Thyroid gland (tissue), 4 donors: Measurements from ENCODE around the gene CDC20B. TPM values are rescaled to one million over a fixed set of nuclear protein-coding genes. Genes with fewer than 3 reads are reported as not detected.

Experiments used
- DNase-seq, 2 donors: peaks; one replicate each; pipeline ENCODE4 v3.0.0-alpha.2; 2019
- H3K27ac ChIP-seq, 3 donors: fragments of 200-600 bp; sonication (generic); 1 replicate in 2 of 3; 2 replicates in 1 of 3; pipeline ENCODE4 v1.5.1; 2016 to 2019; ENCODE audit warnings: mild to moderate bottlenecking in 1 of 3, moderate library complexity in 1 of 3
- H3K27me3 ChIP-seq: fragments of 200-600 bp; sonication (generic); one replicate; pipeline ENCODE4 v1.5.1; 2019
- H3K36me3 ChIP-seq, 2 donors: fragments of 200-600 bp; sonication (generic); one replicate each; pipeline ENCODE4 v1.5.1; 2016 to 2019
- H3K4me1 ChIP-seq, 2 donors: fragments of 200-600 bp; sonication (generic); one replicate each; pipeline ENCODE4 v1.5.1; 2017 to 2019
- H3K4me3 ChIP-seq, 3 donors: fragments of 200-600 bp; sonication (generic); replicated peaks in 1 of 3; 1 replicate in 2 of 3; 2 replicates in 1 of 3; pipeline ENCODE4 v1.5.1; 2016; ENCODE audit warnings: mild to moderate bottlenecking in 1 of 3
- H3K9me3 ChIP-seq: fragments of 200-600 bp; sonication (generic); one replicate; pipeline ENCODE4 v1.5.1; 2017
- POLR2A ChIP-seq, 2 donors: fragments of 450-650 bp; IDR thresholded peaks; one replicate each; pipeline ENCODE4 v1.6.1; 2017; ENCODE audit warnings: antibody characterized with exemption in 2 of 2, mild to moderate bottlenecking in 2 of 2, moderate library complexity in 1 of 2
- WGBS, 2 donors: methylation state at CpG; one replicate each; pipeline ENCODE4 v1.1.5; 2017; 5-methylcytosine and 5-hydroxymethylcytosine counted together
- intact Hi-C: fragments of 100-400 bp; cut with DNase I; formaldehyde crosslinking; loops from one replicate; pipeline ENCODE4 v1.15.1; 2023
- total RNA-seq, 4 donors: library from RNA; depleted of rRNA; stranded (reverse); fragments of >200 nt; gene quantifications; one replicate each; pipeline ENCODE4 v1.2.3, GENCODE V29; 2016
- TF ChIP-seq, protein P1 (sequence below), 6 experiments: fragments of 200-600 bp in 3 of 6; fragments of 450-650 bp in 3 of 6; sonication (generic) in 3 of 6; IDR thresholded peaks; one replicate each; pipeline ENCODE4 v1.5.1; 2016 to 2019; ENCODE audit warnings: antibody characterized with exemption in 6 of 6, mild to moderate bottlenecking in 2 of 6, inconsistent platforms in 1 of 6, moderate library complexity in 1 of 6

The CDC20B gene
- total RNA-seq, 4 donors from 2014 or later: not detected

DNA sequence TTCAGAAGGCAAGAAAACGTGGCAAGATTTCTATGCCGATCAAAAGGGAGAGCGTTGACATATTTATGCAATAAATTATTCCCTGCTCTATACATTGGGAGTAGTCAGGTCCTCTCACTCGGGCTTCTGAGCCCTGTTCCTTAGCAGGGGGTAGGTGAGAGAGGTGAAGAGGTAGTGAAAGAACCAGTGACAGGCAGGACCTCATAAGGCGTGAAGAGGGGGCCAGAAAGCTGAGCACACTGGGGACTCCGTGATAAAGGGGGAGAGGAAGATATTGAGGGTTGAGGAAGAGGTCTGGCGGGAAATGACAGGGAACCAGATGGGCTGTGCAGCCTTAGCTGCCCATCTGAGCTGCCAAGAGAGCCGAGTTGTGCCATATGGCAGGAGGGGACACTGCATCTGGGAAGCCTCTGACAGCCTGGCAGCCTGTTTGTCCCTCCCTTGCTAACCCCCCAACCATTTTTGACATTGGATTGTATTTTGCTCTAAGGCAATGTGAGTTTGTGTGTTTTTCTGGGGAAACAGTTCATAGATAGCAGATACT lies 782 bp upstream of the CDC20B start:
- peaks cover 13 to 19% of the 10 kb centered on the region in 2 donors for H3K4me1 ChIP-seq
- no peak for DNase-seq
- H3K27ac ChIP-seq: peak overlapping the region in 1 of 3 donors; percentile 14
- no peaks in the 10 kb centered on the region for H3K9me3 ChIP-seq
- H3K36me3 ChIP-seq: no peaks in the 10 kb centered on the region
- intact Hi-C loops: loop anchor here (10.0 kb wide), 1 partner anchor 131 kb away; the partner anchor contains the start of genes DHX29 and MTREX
- 35 to 37% methylated on average over 8 of the region's 8 CpGs for WGBS, 2 donors
- H3K4me3 ChIP-seq: peak overlapping the region in 2 of 3 donors; percentile 13 to 24
- no peaks in the 10 kb centered on the region for H3K27me3 ChIP-seq
- TF ChIP-seq, protein P1, sequence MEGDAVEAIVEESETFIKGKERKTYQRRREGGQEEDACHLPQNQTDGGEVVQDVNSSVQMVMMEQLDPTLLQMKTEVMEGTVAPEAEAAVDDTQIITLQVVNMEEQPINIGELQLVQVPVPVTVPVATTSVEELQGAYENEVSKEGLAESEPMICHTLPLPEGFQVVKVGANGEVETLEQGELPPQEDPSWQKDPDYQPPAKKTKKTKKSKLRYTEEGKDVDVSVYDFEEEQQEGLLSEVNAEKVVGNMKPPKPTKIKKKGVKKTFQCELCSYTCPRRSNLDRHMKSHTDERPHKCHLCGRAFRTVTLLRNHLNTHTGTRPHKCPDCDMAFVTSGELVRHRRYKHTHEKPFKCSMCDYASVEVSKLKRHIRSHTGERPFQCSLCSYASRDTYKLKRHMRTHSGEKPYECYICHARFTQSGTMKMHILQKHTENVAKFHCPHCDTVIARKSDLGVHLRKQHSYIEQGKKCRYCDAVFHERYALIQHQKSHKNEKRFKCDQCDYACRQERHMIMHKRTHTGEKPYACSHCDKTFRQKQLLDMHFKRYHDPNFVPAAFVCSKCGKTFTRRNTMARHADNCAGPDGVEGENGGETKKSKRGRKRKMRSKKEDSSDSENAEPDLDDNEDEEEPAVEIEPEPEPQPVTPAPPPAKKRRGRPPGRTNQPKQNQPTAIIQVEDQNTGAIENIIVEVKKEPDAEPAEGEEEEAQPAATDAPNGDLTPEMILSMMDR (IDR thresholded peaks at IDR 0.05): no peak
- no peak for TF ChIP-seq POLR2A (IDR thresholded peaks at IDR 0.05)

DNA sequence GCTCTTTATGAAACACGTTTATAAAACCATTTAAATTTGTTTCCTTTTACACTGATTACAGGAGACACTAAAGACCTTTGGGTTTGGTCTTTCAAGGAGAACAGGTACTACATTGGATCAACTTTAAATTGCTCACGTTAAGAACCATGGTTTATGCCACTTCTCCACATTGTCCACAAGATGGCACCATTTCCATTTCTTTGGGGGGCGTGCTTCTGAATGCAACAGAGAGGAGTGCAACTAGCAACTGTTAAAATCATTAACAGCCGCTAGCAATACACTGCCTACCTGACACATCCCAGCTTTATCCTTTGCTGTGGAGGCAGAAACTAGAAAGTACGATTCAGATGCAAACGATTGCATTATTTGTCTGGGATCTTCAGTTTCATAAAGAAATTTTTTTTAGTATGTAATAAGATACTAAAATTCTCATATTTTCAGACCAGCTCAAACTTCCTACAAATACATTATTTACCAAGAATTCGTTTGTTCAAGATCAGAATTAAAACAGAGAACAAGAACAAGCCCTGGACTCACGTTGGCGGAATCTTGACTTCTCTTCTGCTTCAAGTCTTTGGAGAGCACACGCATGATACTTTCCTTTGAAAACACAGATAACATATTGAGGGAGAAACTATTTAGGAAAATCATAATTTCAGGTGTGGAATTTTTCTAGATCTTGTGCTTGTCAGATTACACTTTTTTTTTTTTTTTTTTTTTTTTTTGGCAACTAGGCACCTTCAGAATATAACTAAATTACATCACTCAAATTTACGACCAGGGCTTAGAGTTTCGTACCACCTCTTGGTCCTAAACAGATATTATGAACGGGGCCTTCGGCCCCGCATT lies 702 bp downstream of the CDC20B start:
- TF ChIP-seq, protein P1 (IDR thresholded peaks at IDR 0.05): peak in 5 of 6 experiments; percentile 65 to 89 (median 83)
- no peak for TF ChIP-seq POLR2A (IDR thresholded peaks at IDR 0.05)
- Histone ChIP-seq H3K9me3 (no peaks in the 10 kb centered on the region), H3K27me3 (no peaks in the 10 kb centered on the region), H3K27ac (no peak overlapping the region), H3K4me3 (peak overlapping the region in 2 of 3 donors; percentile 24 to 35), H3K4me1 (peaks cover 13 to 19% of the 10 kb centered on the region in 2 donors), H3K36me3 (no peaks in the 10 kb centered on the region)
- intact Hi-C loops: loop anchor here (10.0 kb wide), 1 partner anchor 133 kb away; the partner anchor contains the start of genes DHX29 and MTREX
- WGBS, 2 donors: 6% methylated on average over 15 of the region's 15 CpGs
- peak; percentile 41 to 53 for DNase-seq

DNA sequence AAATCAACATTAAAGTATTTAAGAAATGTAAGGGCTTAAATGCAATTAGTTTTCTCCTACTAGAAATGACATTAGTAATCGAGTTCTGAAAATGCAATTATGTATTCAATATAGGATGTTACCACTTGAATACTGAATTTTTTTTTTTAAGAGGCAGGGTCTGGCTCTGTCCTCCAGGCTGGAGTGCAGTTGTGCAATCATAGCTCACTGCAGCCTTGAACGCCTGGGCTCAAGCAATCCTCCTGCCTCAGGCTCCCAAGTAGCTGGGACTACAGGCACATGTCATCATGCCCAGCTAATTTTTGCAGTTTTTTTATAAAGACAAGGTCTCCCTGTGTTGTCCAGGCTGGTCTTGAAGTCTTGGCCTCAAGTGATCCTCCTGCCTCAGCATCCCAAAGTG lies 1.5 kb downstream of the CDC20B start:
- intact Hi-C loops: loop anchor here (10.0 kb wide), 1 partner anchor 133 kb away; the partner anchor contains the start of genes DHX29 and MTREX
- DNase-seq: no peak
- 23 to 27% methylated on average over 2 of the region's 2 CpGs for WGBS, 2 donors
- Histone ChIP-seq H3K27me3 (no peaks in the 10 kb centered on the region), H3K36me3 (no peaks in the 10 kb centered on the region), H3K9me3 (no peaks in the 10 kb centered on the region), H3K27ac (no peak overlapping the region), H3K4me1 (peaks cover 13 to 14% of the 10 kb centered on the region in 2 donors), H3K4me3 (no peak overlapping the region)
- TF ChIP-seq, protein P1 (IDR thresholded peaks at IDR 0.05): no peak
- TF ChIP-seq POLR2A (IDR thresholded peaks at IDR 0.05): no peak

DNA sequence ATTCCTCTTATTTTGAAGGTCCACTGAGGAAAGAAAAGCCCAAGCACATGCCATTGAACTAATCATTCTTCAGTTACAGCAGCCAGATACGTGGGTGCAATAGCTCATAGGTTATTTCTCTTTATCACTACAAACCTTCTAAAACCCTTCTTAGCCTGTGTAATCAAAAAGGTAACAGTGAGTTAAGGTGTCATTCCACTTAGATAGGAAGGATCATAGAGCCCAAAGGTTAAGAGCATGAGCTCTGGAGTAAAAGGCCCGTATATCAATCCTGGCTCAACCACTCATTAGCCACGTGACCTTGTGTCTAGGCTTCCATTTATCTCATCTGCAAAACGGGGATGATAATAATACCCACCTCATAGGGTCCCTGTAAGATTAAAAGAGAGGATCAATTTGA lies 10.3 kb downstream of the CDC20B start:
- Histone ChIP-seq H3K36me3 (no peaks in the 10 kb centered on the region), H3K4me1 (no peaks in the 10 kb centered on the region), H3K27ac (no peak overlapping the region), H3K9me3 (no peaks in the 10 kb centered on the region), H3K4me3 (no peak overlapping the region), H3K27me3 (no peaks in the 10 kb centered on the region)
- 89 to 94% methylated on average over 4 of the region's 4 CpGs for WGBS, 2 donors
- no peak for DNase-seq
- intact Hi-C loops: no loop called here
- TF ChIP-seq, protein P1 (IDR thresholded peaks at IDR 0.05): no peak
